Stimulated activated CD8-positive, alpha-beta memory T cell treated with anti-CD3 and anti-CD28 coated beads, Interleukin-15, amount 100 ng/mL, for 4 hours (primary cell): ENCODE measurements around the gene RER1.
A peak's percentile ranks its signal among the peaks of the same experiment; 100 is the strongest.

ENCODE experiments used
- DNase-seq, 2 donors: peaks; one replicate each; pipeline ENCODE4 v3.0.0-alpha.2; 2020; ENCODE audit warnings: low read depth in 2 of 2

The RER1 gene

GRCh38 chr1:2391041-2391930 lies at the start of gene RER1, which contains the start of gene MORN1:
TSS of gene RER1 (plus strand) at chr1:2391841. CDS start at chr1:2395791, 3,950 bp downstream.
TSS of gene MORN1 (minus strand) at chr1:2391554. CDS start at chr1:2391533, 21 bp downstream.
- peak; percentile 95 to 98 for DNase-seq

GRCh38 chr1:2342384-2343022 lies 49.1 kb upstream of the RER1 start:
- no peak for DNase-seq

GRCh38 chr1:2343023-2343935 lies 48.4 kb upstream of the RER1 start:
- DNase-seq, result no peak

- DNase-seq, result no peak
Observed at GRCh38 chr1:2344121-2344681, 47.4 kb upstream of the RER1 start.

GRCh38 chr1:2344744-2345296 lies 46.8 kb upstream of the RER1 start:
- no peak for DNase-seq

- DNase-seq, result no peak
Observed at GRCh38 chr1:2345297-2346075, 46.2 kb upstream of the RER1 start.

GRCh38 chr1:2346691-2347408 lies 44.8 kb upstream of the RER1 start:
- no peak for DNase-seq

GRCh38 chr1:2347409-2347785 lies 44.2 kb upstream of the RER1 start:
- no peak for DNase-seq

GRCh38 chr1:2347896-2348295 lies 43.7 kb upstream of the RER1 start:
- no peak for DNase-seq

- DNase-seq, result no peak
Observed at GRCh38 chr1:2348346-2349325, 43.0 kb upstream of the RER1 start.

- DNase-seq, result no peak
Observed at GRCh38 chr1:2349806-2350205, 41.8 kb upstream of the RER1 start.

GRCh38 chr1:2350501-2350900 lies 41.1 kb upstream of the RER1 start:
- DNase-seq, result no peak

GRCh38 chr1:2350911-2351655 lies 40.6 kb upstream of the RER1 start:
- DNase-seq, result no peak

- no peak for DNase-seq
Observed at GRCh38 chr1:2351723-2352122, 39.9 kb upstream of the RER1 start.

- DNase-seq, result no peak
Observed at GRCh38 chr1:2352341-2352896, 39.2 kb upstream of the RER1 start.

GRCh38 chr1:2352897-2353550 lies 38.6 kb upstream of the RER1 start:
- no peak for DNase-seq
